ENCODE measurements around the gene TOPBP1.

DNA sequence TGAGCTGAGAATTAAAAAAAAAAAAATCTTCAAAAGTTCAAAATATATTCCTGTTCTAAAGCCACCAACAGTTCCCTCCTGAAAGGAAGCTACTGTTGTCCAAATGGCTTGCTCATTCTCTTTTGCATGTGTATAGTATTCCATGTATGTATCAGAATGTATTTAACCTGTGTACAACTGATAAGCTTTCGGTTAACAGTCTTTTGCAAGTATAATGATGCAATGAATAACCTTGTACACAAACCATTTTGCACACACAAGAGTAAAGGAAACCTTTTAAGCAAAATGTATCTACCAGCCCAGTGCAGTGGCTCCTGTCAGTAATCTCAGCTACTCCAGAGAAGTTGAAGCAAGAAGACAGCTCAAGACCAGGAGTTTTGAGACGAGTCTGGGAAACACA lies 32.6 kb downstream of the TOPBP1 start:
- no peak for TF ChIP-seq EZH2 (IDR thresholded peaks at IDR 0.05; ENCODE audit: borderline replicate concordance)
- TF ChIP-seq, protein P1, sequence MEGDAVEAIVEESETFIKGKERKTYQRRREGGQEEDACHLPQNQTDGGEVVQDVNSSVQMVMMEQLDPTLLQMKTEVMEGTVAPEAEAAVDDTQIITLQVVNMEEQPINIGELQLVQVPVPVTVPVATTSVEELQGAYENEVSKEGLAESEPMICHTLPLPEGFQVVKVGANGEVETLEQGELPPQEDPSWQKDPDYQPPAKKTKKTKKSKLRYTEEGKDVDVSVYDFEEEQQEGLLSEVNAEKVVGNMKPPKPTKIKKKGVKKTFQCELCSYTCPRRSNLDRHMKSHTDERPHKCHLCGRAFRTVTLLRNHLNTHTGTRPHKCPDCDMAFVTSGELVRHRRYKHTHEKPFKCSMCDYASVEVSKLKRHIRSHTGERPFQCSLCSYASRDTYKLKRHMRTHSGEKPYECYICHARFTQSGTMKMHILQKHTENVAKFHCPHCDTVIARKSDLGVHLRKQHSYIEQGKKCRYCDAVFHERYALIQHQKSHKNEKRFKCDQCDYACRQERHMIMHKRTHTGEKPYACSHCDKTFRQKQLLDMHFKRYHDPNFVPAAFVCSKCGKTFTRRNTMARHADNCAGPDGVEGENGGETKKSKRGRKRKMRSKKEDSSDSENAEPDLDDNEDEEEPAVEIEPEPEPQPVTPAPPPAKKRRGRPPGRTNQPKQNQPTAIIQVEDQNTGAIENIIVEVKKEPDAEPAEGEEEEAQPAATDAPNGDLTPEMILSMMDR (IDR thresholded peaks at IDR 0.05; ENCODE audit: poor library complexity): no peak
- TF ChIP-seq EZH2phosphoT487 (IDR thresholded peaks at IDR 0.05; ENCODE audit: low read depth, severe bottlenecking, unreplicated experiment): no peak
